GM12878 (cell line): Measurements from ENCODE around the gene ZNF595. TPM values are rescaled to one million over a fixed set of nuclear protein-coding genes. Genes with fewer than 3 reads are reported as not detected.

Source experiments
- ATF3 ChIP-seq: IDR thresholded peaks from 2 replicates; pipeline ENCODE4 v1.6.1; 2011; ENCODE audit warnings: low read depth, mild to moderate bottlenecking, low read length, moderate library complexity, borderline replicate concordance; ENCODE audit errors: extremely low read depth
- BRCA1 ChIP-seq: IDR thresholded peaks from 2 replicates; pipeline ENCODE4 v1.6.1; 2011; ENCODE audit warnings: low read depth, low read length, improper control_type of control experiment
- CBX5 ChIP-seq: sonication (generic); IDR thresholded peaks from 2 replicates; pipeline ENCODE4 v1.6.1; 2016; ENCODE audit warnings: low read depth, moderate library complexity, mild to moderate bottlenecking, inconsistent platforms
- CEBPB ChIP-seq, 2 experiments: fragments of 150-350 bp in 1 of 2; IDR thresholded peaks; 2 replicates each; pipeline ENCODE4 v1.6.1; 2012 to 2014; ENCODE audit warnings: low read depth in 2 of 2, low read length in 2 of 2, borderline replicate concordance in 1 of 2, inconsistent platforms in 1 of 2
- CUX1 ChIP-seq: IDR thresholded peaks from 2 replicates; pipeline ENCODE4 v1.6.1; 2012; ENCODE audit warnings: improper control_type of control experiment, low read depth, low read length; ENCODE audit not compliant: insufficient replicate concordance
- E2F8 ChIP-seq: fragments of 450-650 bp; IDR thresholded peaks from 2 replicates; pipeline ENCODE4 v1.6.1; 2018; ENCODE audit warnings: mild to moderate bottlenecking, low read depth, moderate library complexity; ENCODE audit not compliant: partially characterized antibody
- HDAC2 ChIP-seq: fragments of 200-600 bp; sonication (generic); IDR thresholded peaks from 2 replicates; pipeline ENCODE4 v1.6.1; 2017
- KAT2A ChIP-seq: conservative IDR thresholded peaks from 2 replicates; pipeline ENCODE4 v1.6.1; 2011; ENCODE audit warnings: low read depth, low read length; ENCODE audit not compliant: control insufficient read depth
- NRF1 ChIP-seq: conservative IDR thresholded peaks from 2 replicates; pipeline ENCODE4 v1.6.1; 2011; ENCODE audit warnings: mild to moderate bottlenecking, low read depth, low read length, improper control_type of control experiment
- PBX3 ChIP-seq: IDR thresholded peaks from 2 replicates; pipeline ENCODE4 v1.6.1; 2011; ENCODE audit warnings: mild to moderate bottlenecking, low read depth, low read length, moderate library complexity; ENCODE audit not compliant: insufficient replicate concordance
- RUNX3 ChIP-seq: IDR thresholded peaks from 2 replicates; pipeline ENCODE4 v1.6.1; 2012; ENCODE audit warnings: low read length, inconsistent platforms
- SIN3A ChIP-seq: IDR thresholded peaks from 2 replicates; pipeline ENCODE4 v1.6.1; 2012; ENCODE audit warnings: low read depth, low read length, improper control_type of control experiment
- SREBF1 ChIP-seq: IDR thresholded peaks from 2 replicates; pipeline ENCODE4 v1.6.1; 2012; ENCODE audit warnings: mild to moderate bottlenecking, low read length
- ZBTB11 ChIP-seq: fragments of 450-650 bp; formaldehyde crosslinking; IDR thresholded peaks from 2 replicates; pipeline ENCODE4 v1.5.0; 2022; ENCODE audit warnings: mild to moderate bottlenecking, missing genetic modification characterization
- ZNF217 ChIP-seq: fragments of 450-650 bp; IDR thresholded peaks from 2 replicates; pipeline ENCODE4 v1.6.1; 2017; ENCODE audit warnings: antibody characterized with exemption, mild to moderate bottlenecking
- polyA plus RNA-seq, 11 experiments: library from polyadenylated mRNA; depleted of rRNA in 4 of 11; unstranded in 6 of 11; stranded (reverse) in 5 of 11; fragments of >200 nt; fragmentation: Nextera tagmentation in 4 of 11; fragmentation: Illumina TruSeq in 1 of 11; extraction: Ambion mirVana in 4 of 11; extraction: Trizol in 1 of 11; gene quantifications; 1 replicate in 1 of 11; 2 replicates in 10 of 11; pipeline versions ENCODE4 v1.2.1 to v1.2.3, GENCODE V29; 2011 to 2016; ENCODE audit warnings: inconsistent platforms in 2 of 11, missing spikeins in 2 of 11, low read depth in 1 of 11
- total RNA-seq, 4 experiments: library from RNA; depleted of rRNA in 3 of 4; stranded (reverse); fragments of >200 nt in 3 of 4; fragmentation: Illumina TruSeq in 1 of 4; extraction: Trizol in 1 of 4; gene quantifications; 2 replicates each; pipeline versions ENCODE4 v1.2.1 to v1.2.3, GENCODE V29; 2013 to 2021

The ZNF595 gene
- total and polyA plus RNA-seq, 10 of the 15 experiments (the other 5 are each of a cell fraction or from before 2014, with no cell fraction given): 0.14 to 0.21 (median 0.18) TPM; not detected in 7

- TF ChIP-seq E2F8 (peak; percentile 74), ZBTB11 (CRISPR knock-in tag) (no peak), CBX5 (0 out of 2 replicates have a peak, but pooled peaks have one; percentile 35), CEBPB (IDR thresholded peaks at IDR 0.05; ENCODE audit: borderline replicate concordance in 1 of 2, low read depth in 2 of 2, low read length in 2 of 2) (no peak), SREBF1 (no peak), ATF3 (no peak), SIN3A (peak; percentile 79), CUX1 (no peak), BRCA1 (no peak), HDAC2 (no peak), RUNX3 (peak; percentile 36), NRF1 (peak; percentile 15; the same call in 1 of the 2 replicates), ZNF217 (no peak; the same call in 1 of the 2 replicates), KAT2A (no peak), PBX3 (peak; percentile 100)
These were observed 71.4 kb downstream of the ZNF595 start, which contains the start of gene ZNF718 (continued) for GRCh38 chr4:124275-125081.
